Measurements from ENCODE around the gene TFAM.

TFAM gene

GRCh38 chr10:58433571-58433970 lies 48.4 kb downstream of the TFAM start:
- DNase-seq (ENCODE audit: low read depth) = no peak

- peak; percentile 100 for DNase-seq (ENCODE audit: low read depth)
These were observed 50.2 kb downstream of the TFAM start for GRCh38 chr10:58435297-58435985.

GRCh38 chr10:58436071-58436470 lies 50.9 kb downstream of the TFAM start:
- DNase-seq (ENCODE audit: low read depth) = peak; percentile 46

GRCh38 chr10:58438340-58438871 lies 53.2 kb downstream of the TFAM start:
- peak; percentile 90 for DNase-seq (ENCODE audit: low read depth)

- DNase-seq (ENCODE audit: low read depth) = no peak
These were observed 53.8 kb downstream of the TFAM start for GRCh38 chr10:58438986-58439385.

- DNase-seq (ENCODE audit: low read depth) = no peak
These were observed 54.6 kb downstream of the TFAM start for GRCh38 chr10:58439632-58440364.

- DNase-seq (ENCODE audit: low read depth) = no peak
These were observed 55.3 kb downstream of the TFAM start for GRCh38 chr10:58440484-58440883.

- DNase-seq (ENCODE audit: low read depth) = no peak
These were observed 59.1 kb downstream of the TFAM start for GRCh38 chr10:58444321-58444720.

GRCh38 chr10:58444876-58445275 lies 59.7 kb downstream of the TFAM start:
- DNase-seq (ENCODE audit: low read depth) = no peak

GRCh38 chr10:58448121-58448935 lies 63.1 kb downstream of the TFAM start:
- no peak for DNase-seq (ENCODE audit: low read depth)
